Effector memory CD4-positive, alpha-beta T cell (primary cell): ENCODE results near the gene NEK8.

Experiments used
- DNase-seq, 3 donors: peaks; one replicate each; pipeline ENCODE4 v3.0.0-alpha.2; 2020
- H3K27ac ChIP-seq: 2 replicates; pipeline ENCODE4 v1.7.0; 2013; ENCODE audit warnings: mild to moderate bottlenecking, low read length, moderate library complexity; ENCODE audit not compliant: insufficient read depth, poor library complexity, severe bottlenecking
- H3K27me3 ChIP-seq: replicated peaks from 2 replicates; pipeline ENCODE4 v1.7.0; 2013; ENCODE audit warnings: mild to moderate bottlenecking, low read length; ENCODE audit not compliant: insufficient read depth, control insufficient read depth, poor library complexity, severe bottlenecking
- H3K36me3 ChIP-seq: 2 replicates; pipeline ENCODE4 v1.7.0; 2013; ENCODE audit warnings: mild to moderate bottlenecking, low read length, moderate library complexity; ENCODE audit not compliant: control insufficient read depth, insufficient read depth
- H3K4me1 ChIP-seq: 2 replicates; pipeline ENCODE4 v1.7.0; 2013; ENCODE audit warnings: low read length, mild to moderate bottlenecking; ENCODE audit not compliant: control insufficient read depth, insufficient read depth, poor library complexity, severe bottlenecking
- H3K4me3 ChIP-seq: 2 replicates; pipeline ENCODE4 v1.7.0; 2013; ENCODE audit warnings: low read length, low read depth, mild to moderate bottlenecking; ENCODE audit not compliant: insufficient read depth, poor library complexity, severe bottlenecking
- H3K9me3 ChIP-seq: 2 replicates; pipeline ENCODE4 v1.7.0; 2013; ENCODE audit warnings: mild to moderate bottlenecking, low read length, moderate library complexity; ENCODE audit not compliant: control insufficient read depth

The NEK8 gene

DNA sequence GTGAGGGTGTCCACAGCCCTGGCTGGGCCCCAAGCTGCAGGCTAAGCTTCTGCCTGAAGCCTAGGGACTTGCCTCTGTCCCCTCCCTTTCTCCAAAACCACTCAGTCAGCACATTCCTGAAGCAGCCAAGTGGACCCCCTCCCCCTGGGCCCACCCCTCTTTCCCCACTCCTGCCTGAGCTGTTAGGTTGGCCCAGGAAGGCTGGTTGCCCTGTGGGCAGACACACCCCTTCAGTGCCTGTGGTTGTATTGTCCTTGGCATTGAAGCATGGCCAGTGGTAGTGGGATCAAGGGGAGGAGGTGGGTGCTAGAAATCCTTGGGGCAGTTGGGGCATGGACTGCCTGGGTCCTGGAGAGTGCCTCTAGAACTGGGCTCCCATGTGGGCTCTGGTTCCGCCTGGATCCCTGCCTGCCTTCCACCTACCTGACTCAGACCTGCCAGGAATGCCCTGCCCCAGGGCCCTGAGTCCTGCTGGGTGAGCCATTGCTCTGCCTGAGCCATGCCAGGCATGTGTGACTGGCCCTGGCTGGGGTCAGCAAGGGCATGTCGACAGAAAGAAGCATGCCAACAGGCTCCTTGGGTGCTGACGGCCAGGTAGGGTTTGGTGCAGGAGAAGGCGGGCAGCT is 17.3 kb downstream of the NEK8 start:
- peaks cover 10% of the 10 kb centered on the region for H3K36me3 ChIP-seq
- DNase-seq = no peak
- H3K4me3 ChIP-seq = peak overlapping the region; percentile 73
- no peaks in the 10 kb centered on the region for H3K27me3 ChIP-seq
- peaks cover 28% of the 10 kb centered on the region for H3K4me1 ChIP-seq
- no peaks in the 10 kb centered on the region for H3K9me3 ChIP-seq
- H3K27ac ChIP-seq = peak overlapping the region; percentile 91

DNA sequence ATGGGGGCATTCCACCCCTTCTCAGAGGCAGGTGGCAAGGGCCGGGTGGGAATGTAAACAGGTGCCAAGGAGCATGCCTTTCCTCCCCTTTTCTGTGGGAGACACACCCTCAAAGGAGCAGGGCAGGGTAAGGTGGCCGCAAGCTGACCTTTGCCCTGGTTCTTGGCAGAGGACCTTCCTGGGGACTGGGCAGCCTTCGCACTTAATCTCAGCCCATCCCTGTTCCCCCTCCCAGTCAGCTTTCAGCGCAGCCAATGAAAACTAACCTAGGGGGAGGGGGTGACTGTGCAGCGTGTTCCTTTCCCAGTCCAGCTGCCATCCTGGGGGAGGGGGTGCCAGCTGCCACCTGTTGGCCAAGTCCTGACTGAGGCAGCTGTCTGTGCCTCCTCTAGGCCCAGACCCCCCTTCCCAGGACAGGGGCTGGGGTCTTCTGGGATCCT is 18.0 kb downstream of the NEK8 start:
- Histone ChIP-seq H3K9me3 (no peaks in the 10 kb centered on the region), H3K4me3 (no peak overlapping the region), H3K27me3 (no peaks in the 10 kb centered on the region), H3K27ac (no peak overlapping the region), H3K36me3 (peaks cover 10% of the 10 kb centered on the region), H3K4me1 (peaks cover 28% of the 10 kb centered on the region)
- DNase-seq = no peak

DNA sequence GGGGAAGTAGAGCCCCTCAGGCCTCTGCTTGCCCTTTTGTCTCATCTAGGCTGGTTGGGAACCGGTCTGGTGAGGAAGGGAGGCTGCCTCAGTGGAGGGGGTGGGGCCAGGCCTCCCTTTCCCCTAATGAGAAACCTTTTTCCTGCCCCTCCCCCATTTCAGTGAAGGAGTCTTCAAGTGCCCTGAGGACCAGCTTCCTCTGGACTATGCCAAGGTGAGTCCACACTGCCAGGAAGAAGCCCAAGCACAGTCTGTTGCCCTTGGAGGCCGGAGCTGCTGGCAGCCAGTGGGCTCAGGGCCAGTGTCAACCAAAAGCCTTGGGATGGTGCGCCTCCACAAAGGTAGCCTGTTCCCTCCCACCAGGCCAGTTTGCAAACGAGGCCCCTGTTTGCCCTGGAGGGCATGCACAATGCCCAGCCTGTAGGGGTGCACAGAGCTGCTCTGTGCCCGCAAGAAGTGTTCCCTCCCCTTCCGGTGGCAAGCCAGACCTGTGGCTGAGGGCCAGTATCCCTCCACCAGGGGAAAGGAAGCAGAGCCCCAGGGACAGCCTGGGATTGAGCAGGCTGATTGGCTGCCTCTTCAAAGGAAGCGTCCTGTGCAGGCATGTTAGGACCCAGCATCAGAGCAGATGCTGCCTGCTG is 18.6 kb downstream of the NEK8 start:
- H3K36me3 ChIP-seq = peaks cover 10% of the 10 kb centered on the region
- no peak for DNase-seq
- no peak overlapping the region for H3K27ac ChIP-seq
- H3K27me3 ChIP-seq = no peaks in the 10 kb centered on the region
- H3K9me3 ChIP-seq = no peaks in the 10 kb centered on the region
- H3K4me1 ChIP-seq = peaks cover 28% of the 10 kb centered on the region
- H3K4me3 ChIP-seq = no peak overlapping the region

DNA sequence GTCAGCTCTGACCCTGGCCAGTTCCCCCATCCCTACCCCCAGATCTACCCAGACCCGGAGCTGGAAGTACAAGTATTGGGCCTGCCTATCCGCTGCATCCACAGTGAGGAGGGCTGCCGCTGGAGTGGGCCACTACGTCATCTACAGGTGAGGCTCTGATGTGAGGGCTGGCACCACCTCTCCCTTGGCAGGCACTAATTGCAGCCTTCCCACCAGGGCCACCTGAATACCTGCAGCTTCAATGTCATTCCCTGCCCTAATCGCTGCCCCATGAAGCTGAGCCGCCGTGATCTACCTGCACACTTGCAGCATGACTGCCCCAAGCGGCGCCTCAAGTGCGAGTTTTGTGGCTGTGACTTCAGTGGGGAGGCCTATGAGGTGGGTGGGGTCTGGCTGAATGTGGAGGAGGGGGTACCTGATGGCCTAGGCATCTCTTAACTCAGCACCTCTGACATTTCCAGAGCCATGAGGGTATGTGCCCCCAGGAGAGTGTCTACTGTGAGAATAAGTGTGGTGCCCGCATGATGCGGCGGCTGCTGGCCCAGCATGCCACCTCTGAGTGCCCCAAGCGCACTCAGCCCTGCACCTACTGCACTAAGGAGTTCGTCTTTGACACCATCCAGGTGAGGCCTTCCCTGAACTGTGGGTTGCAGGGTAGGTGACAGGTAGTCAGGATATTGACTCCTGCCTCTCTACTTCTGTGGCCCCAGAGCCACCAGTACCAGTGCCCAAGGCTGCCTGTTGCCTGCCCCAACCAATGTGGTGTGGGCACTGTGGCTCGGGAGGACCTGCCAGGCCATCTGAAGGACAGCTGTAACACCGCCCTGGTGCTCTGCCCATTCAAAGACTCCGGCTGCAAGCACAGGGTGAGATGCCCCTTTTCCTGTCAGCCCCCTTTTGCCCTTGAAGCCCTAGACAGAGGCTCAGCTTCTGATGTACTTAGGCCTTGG is 19.5 kb downstream of the NEK8 start:
- H3K4me3 ChIP-seq = no peak overlapping the region
- H3K4me1 ChIP-seq = peaks cover 27% of the 10 kb centered on the region
- no peaks in the 10 kb centered on the region for H3K9me3 ChIP-seq
- no peak for DNase-seq
- no peaks in the 10 kb centered on the region for H3K27me3 ChIP-seq
- peaks cover 10% of the 10 kb centered on the region for H3K36me3 ChIP-seq
- no peak overlapping the region for H3K27ac ChIP-seq

DNA sequence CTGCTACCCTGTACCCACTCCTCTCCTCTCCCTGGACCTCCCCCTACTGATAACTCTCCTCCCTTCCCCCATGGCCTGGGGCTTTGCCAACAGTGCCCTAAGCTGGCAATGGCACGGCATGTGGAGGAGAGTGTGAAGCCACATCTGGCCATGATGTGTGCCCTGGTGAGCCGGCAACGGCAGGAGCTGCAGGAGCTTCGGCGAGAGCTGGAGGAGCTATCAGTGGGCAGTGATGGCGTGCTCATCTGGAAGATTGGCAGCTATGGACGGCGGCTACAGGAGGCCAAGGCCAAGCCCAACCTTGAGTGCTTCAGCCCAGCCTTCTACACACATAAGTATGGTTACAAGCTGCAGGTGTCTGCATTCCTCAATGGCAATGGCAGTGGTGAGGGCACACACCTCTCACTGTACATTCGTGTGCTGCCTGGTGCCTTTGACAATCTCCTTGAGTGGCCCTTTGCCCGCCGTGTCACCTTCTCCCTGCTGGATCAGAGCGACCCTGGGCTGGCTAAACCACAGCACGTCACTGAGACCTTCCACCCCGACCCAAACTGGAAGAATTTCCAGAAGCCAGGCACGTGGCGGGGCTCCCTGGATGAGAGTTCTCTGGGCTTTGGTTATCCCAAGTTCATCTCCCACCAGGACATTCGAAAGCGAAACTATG is 20.4 kb downstream of the NEK8 start:
- H3K36me3 ChIP-seq = peaks cover 10% of the 10 kb centered on the region
- H3K4me3 ChIP-seq = no peak overlapping the region

DNA sequence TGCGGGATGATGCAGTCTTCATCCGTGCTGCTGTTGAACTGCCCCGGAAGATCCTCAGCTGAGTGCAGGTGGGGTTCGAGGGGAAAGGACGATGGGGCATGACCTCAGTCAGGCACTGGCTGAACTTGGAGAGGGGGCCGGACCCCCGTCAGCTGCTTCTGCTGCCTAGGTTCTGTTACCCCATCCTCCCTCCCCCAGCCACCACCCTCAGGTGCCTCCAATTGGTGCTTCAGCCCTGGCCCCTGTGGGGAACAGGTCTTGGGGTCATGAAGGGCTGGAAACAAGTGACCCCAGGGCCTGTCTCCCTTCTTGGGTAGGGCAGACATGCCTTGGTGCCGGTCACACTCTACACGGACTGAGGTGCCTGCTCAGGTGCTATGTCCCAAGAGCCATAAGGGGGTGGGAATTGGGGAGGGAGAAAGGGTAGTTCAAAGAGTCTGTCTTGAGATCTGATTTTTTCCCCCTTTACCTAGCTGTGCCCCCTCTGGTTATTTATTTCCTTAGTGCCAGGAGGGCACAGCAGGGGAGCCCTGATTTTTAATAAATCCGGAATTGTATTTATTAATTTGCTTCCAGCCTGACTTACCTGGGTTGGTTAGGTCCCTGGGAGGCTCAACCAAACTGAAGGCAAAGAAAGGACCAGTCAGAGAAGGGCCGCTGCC is 21.1 kb downstream of the NEK8 start:
- Histone ChIP-seq H3K4me3 (no peak overlapping the region), H3K27ac (peak overlapping the region; percentile 60), H3K36me3 (peaks cover 10% of the 10 kb centered on the region), H3K9me3 (no peaks in the 10 kb centered on the region), H3K27me3 (no peaks in the 10 kb centered on the region), H3K4me1 (peaks cover 17% of the 10 kb centered on the region)
- no peak for DNase-seq

More for the DNA sequence above, 20.4 kb downstream of the NEK8 start:
- H3K27ac ChIP-seq = no peak overlapping the region
- DNase-seq = no peak
- H3K4me1 ChIP-seq = peaks cover 22% of the 10 kb centered on the region
- H3K9me3 ChIP-seq = no peaks in the 10 kb centered on the region
- H3K27me3 ChIP-seq = no peaks in the 10 kb centered on the region

DNA sequence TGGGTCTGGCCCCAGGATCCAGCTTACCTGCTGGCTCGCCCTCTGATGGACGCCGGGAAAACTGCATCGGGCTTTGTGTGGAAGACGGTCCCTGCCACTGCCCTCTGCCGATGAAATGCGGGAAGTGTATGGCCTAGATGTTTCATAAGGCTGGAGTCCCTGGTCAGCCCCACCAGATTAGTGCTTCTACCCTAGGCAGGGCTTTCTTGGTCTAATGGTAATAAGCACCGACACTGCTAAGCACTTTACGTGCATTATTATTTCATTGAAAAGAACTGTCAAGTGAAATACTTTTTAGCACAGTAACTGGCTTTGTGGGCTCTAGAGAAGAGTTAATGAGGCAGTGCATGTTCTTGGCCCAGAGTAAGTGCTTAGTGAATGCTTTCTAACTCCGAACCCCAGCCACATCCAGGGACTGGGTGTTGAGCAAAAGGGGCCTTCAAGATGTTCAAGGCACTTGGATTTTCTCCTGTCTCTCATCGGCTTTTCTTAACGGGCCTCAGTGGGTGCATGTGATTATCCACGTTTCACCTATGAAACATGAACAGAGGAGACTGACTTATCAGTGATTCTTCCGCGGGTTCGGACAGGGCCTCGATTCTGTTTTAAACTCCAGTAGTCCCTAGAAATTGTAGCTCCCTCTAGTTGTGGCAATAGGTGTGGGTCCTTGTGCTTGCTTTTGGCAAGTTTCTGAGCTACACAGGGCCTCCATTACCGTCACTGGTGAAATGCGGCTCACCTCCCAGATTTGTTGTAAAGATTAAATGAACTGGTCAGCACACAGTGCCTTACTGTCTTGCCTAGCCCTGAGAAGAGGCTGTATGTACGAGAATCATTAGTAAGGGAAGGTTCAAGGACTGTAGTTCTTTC is 21.8 kb downstream of the NEK8 start:
- Histone ChIP-seq H3K4me1 (peaks cover 10% of the 10 kb centered on the region), H3K4me3 (no peak overlapping the region), H3K36me3 (peaks cover 10% of the 10 kb centered on the region), H3K27ac (peak overlapping the region; percentile 60), H3K27me3 (no peaks in the 10 kb centered on the region), H3K9me3 (no peaks in the 10 kb centered on the region)
- DNase-seq = peak; percentile 77 to 86 (median 79)

DNA sequence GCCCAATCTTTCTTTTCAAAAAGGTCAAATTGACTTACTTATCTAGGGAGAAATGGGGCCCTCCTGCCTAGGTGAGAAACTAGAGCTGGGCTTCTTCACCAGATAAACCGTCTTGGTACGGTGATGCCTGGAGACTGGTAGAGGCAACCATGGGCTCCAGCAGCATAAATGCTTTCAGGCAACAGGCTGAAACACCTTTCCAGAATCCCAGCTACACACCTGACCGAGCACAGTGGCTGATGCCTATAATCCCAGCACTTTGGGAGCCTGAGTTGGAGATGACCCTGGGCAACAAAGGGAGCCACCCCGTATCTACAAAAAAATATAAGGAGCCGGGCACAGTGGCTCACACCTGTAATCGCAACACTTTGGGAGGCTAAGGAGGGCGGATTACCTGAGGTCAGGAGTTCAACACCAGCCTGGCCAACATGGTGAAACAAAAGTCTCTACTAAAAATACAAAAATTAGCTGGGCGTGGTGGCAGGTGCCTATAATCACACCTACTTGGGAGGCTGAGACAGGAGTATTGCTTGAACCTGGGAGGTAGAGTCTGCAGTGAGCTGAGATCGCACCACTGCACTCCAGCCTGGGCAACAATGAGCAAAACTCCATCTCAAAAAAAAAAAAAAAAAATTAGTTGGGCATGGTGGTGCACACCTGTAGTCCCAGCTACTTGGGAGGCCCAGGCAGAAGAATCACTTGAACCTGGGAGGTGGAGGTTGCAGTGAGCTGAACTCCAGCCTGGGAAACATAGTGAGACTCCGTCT is 23.2 kb downstream of the NEK8 start:
- Histone ChIP-seq H3K27ac (no peak overlapping the region), H3K36me3 (peaks cover 10% of the 10 kb centered on the region), H3K9me3 (no peaks in the 10 kb centered on the region), H3K4me1 (peaks cover 4% of the 10 kb centered on the region), H3K4me3 (no peak overlapping the region), H3K27me3 (no peaks in the 10 kb centered on the region)
- no peak for DNase-seq
